Right lobe of liver (tissue), 6 donors: ENCODE data around the gene TSNAX. TPM values are rescaled to one million over a fixed set of nuclear protein-coding genes. Genes with fewer than 3 reads are reported as not detected.
"Not testable (repeated sequence)": the region's sequence is repeated elsewhere in the genome, so short reads cannot be mapped to it uniquely, and the experiment has no call there.

Experiments
- ATAC-seq, 4 donors: fragments of 200-7000 bp; cut with Tn5 transposase; one replicate each; pipeline ENCODE4 v1.9.1; 2020; ENCODE audit warnings: mild to moderate bottlenecking in 4 of 4, moderate library complexity in 4 of 4
- DNase-seq, 3 donors: peaks; one replicate each; pipeline ENCODE4 v3.0.0-alpha.2; 2020
- H3K27ac ChIP-seq, 3 donors: fragments of 200-600 bp; one replicate each; pipeline ENCODE4 v1.8.0; 2022
- H3K27me3 ChIP-seq, 2 donors: fragments of 200-600 bp; one replicate each; pipeline ENCODE4 v1.8.0; 2022
- H3K36me3 ChIP-seq, 4 donors: fragments of 200-600 bp; sonication (generic) in 1 of 4; one replicate each; pipeline versions ENCODE4 v1.5.1 to v1.8.0; 2017 to 2022; ENCODE audit warnings: control low read depth in 1 of 4
- H3K4me1 ChIP-seq, 4 donors: fragments of 200-600 bp; sonication (generic) in 1 of 4; one replicate each; pipeline versions ENCODE4 v1.5.1 to v1.8.0; 2017 to 2022; ENCODE audit warnings: control low read depth in 1 of 4
- H3K4me3 ChIP-seq, 3 donors: fragments of 200-600 bp; one replicate each; pipeline ENCODE4 v1.8.0; 2022
- H3K9me3 ChIP-seq, 4 donors: fragments of 200-600 bp; sonication (generic) in 1 of 4; one replicate each; pipeline versions ENCODE4 v1.5.1 to v1.8.0; 2017 to 2022; ENCODE audit warnings: control low read depth in 1 of 4
- POLR2A ChIP-seq: fragments of 450-650 bp; IDR thresholded peaks from one replicate; pipeline ENCODE4 v1.6.1; 2017; ENCODE audit warnings: antibody characterized with exemption, mild to moderate bottlenecking
- WGBS: methylation state at CpG from one replicate; pipeline ENCODE4 v1.1.6; 2018; ENCODE audit warnings: low coverage, low lambda C conversion rate; ENCODE audit not compliant: insufficient coverage; ENCODE audit errors: missing lambda C conversion rate; 5-methylcytosine and 5-hydroxymethylcytosine counted together
- intact Hi-C, 2 donors: fragments of 100-400 bp; cut with DNase I; formaldehyde crosslinking; loops; one replicate each; pipeline versions ENCODE4 v1.11.2 to v1.14.1; 2022
- total RNA-seq, 6 experiments: library from RNA; depleted of rRNA in 2 of 6; stranded (reverse); fragments of >200 nt in 2 of 6; fragmentation: NEBNext Ultra II Directional in 3 of 6; extraction: Animal tissue kit (Norgen Biotek cat#: 25700) in 3 of 6; gene quantifications; one replicate each; pipeline versions ENCODE4 v1.1.0 to v1.2.4, GENCODE V29; 2016 to 2023
- TF ChIP-seq, protein P1 (sequence below), 4 donors: fragments of 200-600 bp in 3 of 4; fragments of 450-650 bp in 1 of 4; IDR thresholded peaks; one replicate each; pipeline versions ENCODE4 v1.5.1 to v1.8.0; 2016 to 2022; ENCODE audit warnings: antibody characterized with exemption in 4 of 4, mild to moderate bottlenecking in 2 of 4
- donor health status: DM: no; HTN: yes; CAD: no.
- donor health status: DM: no; HTN: no; CAD: no.
- donor health status: DM: no; HTN: no; CAD: no.
- donor health status: DM: no; HTN: yes; CAD: no.
- donor health status: DM: no; HTN: yes; CAD: no.

The TSNAX gene
- total RNA-seq, 6 experiments from 2014 or later, result 11.5 to 18.6 (median 13.6) TPM

DNA sequence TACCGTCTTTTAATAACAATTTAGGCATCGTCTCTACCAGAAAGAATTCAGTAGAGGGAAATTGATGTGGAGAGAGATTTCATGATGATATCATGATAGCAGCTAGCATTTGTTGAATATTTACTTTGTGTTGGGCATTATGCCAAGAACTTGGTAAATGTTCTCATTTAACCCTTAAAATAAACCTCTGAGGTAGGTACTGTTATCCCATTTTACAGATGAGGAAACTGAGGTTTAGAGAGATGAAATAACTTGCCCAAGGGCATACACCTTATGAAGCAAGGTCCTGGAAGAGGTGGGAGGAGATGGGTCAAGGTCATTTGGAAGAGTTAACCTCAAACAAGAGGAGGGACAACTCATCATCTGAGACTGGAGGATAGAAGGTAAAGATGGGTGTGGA lies 34.8 kb downstream of the TSNAX start:
- TF ChIP-seq, protein P1, sequence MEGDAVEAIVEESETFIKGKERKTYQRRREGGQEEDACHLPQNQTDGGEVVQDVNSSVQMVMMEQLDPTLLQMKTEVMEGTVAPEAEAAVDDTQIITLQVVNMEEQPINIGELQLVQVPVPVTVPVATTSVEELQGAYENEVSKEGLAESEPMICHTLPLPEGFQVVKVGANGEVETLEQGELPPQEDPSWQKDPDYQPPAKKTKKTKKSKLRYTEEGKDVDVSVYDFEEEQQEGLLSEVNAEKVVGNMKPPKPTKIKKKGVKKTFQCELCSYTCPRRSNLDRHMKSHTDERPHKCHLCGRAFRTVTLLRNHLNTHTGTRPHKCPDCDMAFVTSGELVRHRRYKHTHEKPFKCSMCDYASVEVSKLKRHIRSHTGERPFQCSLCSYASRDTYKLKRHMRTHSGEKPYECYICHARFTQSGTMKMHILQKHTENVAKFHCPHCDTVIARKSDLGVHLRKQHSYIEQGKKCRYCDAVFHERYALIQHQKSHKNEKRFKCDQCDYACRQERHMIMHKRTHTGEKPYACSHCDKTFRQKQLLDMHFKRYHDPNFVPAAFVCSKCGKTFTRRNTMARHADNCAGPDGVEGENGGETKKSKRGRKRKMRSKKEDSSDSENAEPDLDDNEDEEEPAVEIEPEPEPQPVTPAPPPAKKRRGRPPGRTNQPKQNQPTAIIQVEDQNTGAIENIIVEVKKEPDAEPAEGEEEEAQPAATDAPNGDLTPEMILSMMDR (IDR thresholded peaks at IDR 0.05), result no peak
- TF ChIP-seq POLR2A, result no peak
- ATAC-seq (no peak), DNase-seq (no peak)
- 90% methylated on average over 2 of the region's 2 CpGs for WGBS
- no peak overlapping the region for H3K27ac ChIP-seq
- no peaks in the 10 kb centered on the region for H3K27me3 ChIP-seq
- no peaks in the 10 kb centered on the region for H3K4me1 ChIP-seq
- no peak overlapping the region for H3K4me3 ChIP-seq
- no peaks in the 10 kb centered on the region for H3K9me3 ChIP-seq
- H3K36me3 ChIP-seq, result peaks cover 0 to 14% (median 3%) of the 10 kb centered on the region in 4 donors
- intact Hi-C loops, result no loop called here

DNA sequence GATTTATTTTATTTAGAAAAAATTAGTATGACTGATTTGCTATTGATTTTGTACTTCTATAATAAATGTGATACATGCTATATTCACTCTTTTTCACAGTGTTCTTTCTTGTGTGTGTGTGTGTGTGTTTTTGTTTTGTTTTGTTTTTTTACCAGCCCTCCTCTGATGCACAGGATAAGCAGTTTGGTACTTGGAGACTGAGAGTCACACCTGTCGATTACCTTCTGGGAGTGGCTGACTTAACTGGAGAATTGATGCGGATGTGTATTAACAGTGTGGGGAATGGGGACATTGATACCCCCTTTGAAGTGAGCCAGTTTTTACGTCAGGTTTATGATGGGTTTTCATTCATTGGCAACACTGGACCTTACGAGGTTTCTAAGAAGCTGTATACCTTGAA lies 35.9 kb downstream of the TSNAX start:
- DNase-seq (no peak), ATAC-seq (no peak)
- no peaks in the 10 kb centered on the region for H3K9me3 ChIP-seq
- no peak for TF ChIP-seq POLR2A
- TF ChIP-seq, protein P1 (IDR thresholded peaks at IDR 0.05), result no peak
- intact Hi-C loops, result no loop called here
- 100% methylated on average over 4 of the region's 4 CpGs for WGBS
- no peak overlapping the region for H3K27ac ChIP-seq
- H3K4me3 ChIP-seq, result no peak overlapping the region
- no peaks in the 10 kb centered on the region for H3K27me3 ChIP-seq
- H3K36me3 ChIP-seq, result peaks cover 0 to 14% (median 3%) of the 10 kb centered on the region in 4 donors
- H3K4me1 ChIP-seq, result no peaks in the 10 kb centered on the region

DNA sequence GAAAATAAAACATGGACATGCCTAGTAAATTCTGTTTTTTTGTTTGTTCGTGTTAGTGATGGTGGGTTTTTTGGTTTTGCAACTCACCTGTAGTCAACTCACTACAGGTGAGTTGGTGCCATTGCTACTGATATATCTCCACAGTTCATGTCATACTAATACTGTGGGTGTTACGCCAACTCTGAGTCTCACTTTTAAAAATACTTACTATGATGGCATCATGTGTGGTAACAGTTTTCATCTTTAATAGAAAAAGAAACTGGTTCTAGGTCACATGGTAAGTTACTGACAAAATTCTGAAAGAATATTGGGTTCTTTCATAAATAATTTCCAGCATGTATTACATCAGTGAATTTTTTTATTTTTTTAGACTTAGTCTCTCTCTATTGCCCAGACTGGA lies 38.0 kb downstream of the TSNAX start:
- Histone ChIP-seq H3K27ac (no peak overlapping the region), H3K9me3 (no peaks in the 10 kb centered on the region), H3K4me1 (no peaks in the 10 kb centered on the region), H3K36me3 (peaks cover 0 to 11% (median 3%) of the 10 kb centered on the region in 4 donors), H3K27me3 (no peaks in the 10 kb centered on the region), H3K4me3 (no peak overlapping the region)
- whole genome bisulfite sequencing, result 97% methylated on average over 2 of the region's 2 CpGs
- ATAC-seq (no peak), DNase-seq (no peak)
- intact Hi-C loops, result no loop called here
- TF ChIP-seq, protein P1 (IDR thresholded peaks at IDR 0.05), result no peak

DNA sequence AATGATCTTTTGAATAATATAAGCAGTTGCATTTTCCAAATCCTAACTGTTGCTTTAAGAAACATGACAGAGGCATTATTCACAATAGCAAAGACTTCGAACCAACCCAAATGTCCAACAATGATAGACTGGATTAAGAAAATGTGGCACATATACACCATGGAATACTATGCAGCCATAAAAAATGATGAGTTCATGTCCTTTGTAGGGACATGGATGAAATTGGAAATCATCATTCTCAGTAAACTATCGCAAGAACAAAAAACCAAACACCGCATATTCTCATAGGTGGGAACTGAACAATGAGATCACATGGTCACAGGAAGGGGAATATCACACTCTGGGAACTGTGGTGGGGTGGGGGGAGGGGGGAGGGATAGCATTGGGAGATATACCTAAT lies 41.8 kb downstream of the TSNAX start:
- H3K27me3 ChIP-seq, H3K36me3 ChIP-seq, H3K9me3 ChIP-seq, H3K4me3 ChIP-seq, H3K27ac ChIP-seq, DNase-seq, intact Hi-C loops, ATAC-seq, H3K4me1 ChIP-seq: not testable (repeated sequence)
- whole genome bisulfite sequencing, result 92% methylated on average over 3 of the region's 3 CpGs

DNA sequence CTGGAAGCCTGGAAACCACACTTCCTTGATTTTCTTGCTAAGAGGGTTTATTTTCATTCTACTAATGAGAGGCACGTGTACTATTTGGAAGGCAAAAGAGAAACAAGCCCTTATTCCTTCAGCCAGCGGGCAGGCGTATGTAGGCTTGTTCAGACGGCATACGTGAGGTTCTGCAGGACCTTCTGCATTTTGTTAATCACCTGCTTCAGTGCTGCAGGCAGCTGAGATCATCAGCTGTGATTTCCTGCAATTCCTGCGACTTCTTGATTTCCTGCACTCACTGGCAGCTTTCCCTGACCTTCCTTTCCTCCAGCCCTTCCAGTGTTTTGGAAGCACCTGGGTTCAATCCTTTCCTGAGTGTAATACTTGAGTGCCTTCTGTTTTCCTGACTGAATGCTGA lies 43.4 kb downstream of the TSNAX start:
- intact Hi-C loops, result no loop called here
- peak in 1 of 3 donors; percentile 25 for DNase-seq
- H3K36me3 ChIP-seq, result no peaks in the 10 kb centered on the region
- H3K27ac ChIP-seq, result no peak overlapping the region
- ATAC-seq, result peak in 3 of 4 donors; percentile 33 to 82 (median 47)
- TF ChIP-seq POLR2A, result no peak
- TF ChIP-seq, protein P1 (IDR thresholded peaks at IDR 0.05), result no peak
- no peaks in the 10 kb centered on the region for H3K9me3 ChIP-seq
- H3K27me3 ChIP-seq, result no peaks in the 10 kb centered on the region
- no peaks in the 10 kb centered on the region for H3K4me1 ChIP-seq
- H3K4me3 ChIP-seq, result no peak overlapping the region
- WGBS, result 55% methylated on average over 6 of the region's 6 CpGs
